Fibroblast of skin of right quadriceps (primary cell): ENCODE data around the gene APPL2.
"Not testable (repeated sequence)": the region's sequence is repeated elsewhere in the genome, so short reads cannot be mapped to it uniquely, and the experiment has no call there.

Experiments used
- DNase-seq: peaks from one replicate; pipeline ENCODE4 v3.0.0-alpha.2; 2013

APPL2 gene

GRCh38 chr12:105256431-105256830, 20.5 kb upstream of the APPL2 start:
- DNase-seq = peak; percentile 37

DNA sequence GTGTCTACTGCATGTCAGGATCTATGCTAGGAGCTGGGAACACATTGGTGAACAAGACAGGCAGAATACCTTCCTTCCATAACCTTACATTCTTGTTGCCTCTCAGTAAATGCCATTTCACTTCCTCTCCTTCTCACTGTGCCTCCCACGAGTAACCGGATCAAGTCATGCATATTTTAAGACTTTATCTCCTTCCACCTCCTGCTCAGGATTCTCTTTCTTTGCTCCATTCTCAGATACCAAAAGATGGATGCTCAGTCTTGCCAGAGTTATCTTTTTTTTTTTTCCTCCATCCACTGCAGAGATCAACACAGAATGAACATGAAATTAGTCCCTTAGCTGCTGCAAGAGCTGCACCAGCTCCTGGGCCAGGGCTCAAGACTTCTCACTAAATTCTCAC, 20.0 kb upstream of the APPL2 start:
- peak; percentile 29 for DNase-seq

- DNase-seq = peak; percentile 94
These were observed 18.0 kb upstream of the APPL2 start for GRCh38 chr12:105253866-105254513.

DNA sequence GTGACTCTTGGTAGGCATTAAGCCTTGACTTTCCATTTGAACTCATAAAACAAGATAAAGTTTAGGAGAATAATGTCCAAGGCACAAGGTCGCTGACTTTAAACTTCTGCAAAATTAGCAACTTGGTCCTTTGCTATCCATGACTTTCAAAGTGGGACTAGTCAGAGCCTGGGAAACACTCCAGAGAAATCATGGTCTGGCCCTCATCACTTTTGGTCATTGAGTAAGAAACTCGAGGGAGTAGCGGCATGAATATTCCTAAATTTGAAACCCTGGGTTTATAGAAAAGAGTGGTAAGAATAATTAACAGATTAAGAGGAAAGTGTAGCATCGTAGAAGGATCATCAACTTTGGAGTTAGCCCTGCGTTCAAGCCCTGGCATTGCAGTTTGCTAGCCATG, 16.9 kb upstream of the APPL2 start:
- DNase-seq = no peak

- DNase-seq = not testable (repeated sequence)
These were observed 9.9 kb upstream of the APPL2 start for GRCh38 chr12:105245776-105246427.

- DNase-seq = peak; percentile 34
These were observed 9.3 kb upstream of the APPL2 start for GRCh38 chr12:105245291-105245690.

GRCh38 chr12:105240228-105240627, 4.3 kb upstream of the APPL2 start:
- DNase-seq = no peak

GRCh38 chr12:105239304-105239703, 3.3 kb upstream of the APPL2 start:
- no peak for DNase-seq

DNA sequence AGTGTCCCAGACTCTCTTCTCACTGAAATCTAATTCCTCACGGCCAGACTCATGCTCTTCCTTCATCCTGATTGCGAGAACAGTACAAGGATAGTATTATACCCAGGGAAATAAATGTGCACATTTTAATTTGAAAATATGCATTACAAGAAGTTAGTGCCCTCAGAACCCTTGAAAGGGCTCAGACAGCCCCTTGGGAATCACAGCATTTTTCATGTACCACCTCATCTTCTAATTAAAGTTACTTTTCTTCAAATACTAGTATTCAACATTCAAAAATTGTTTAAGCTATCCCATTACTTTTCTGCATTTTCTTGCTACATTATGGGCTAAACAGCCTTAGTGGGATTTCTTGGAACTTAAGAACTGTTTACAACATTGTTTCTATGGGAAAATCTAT, 1.7 kb upstream of the APPL2 start:
- DNase-seq = peak; percentile 22

GRCh38 chr12:105235281-105235731, 668 bp downstream of the APPL2 start:
- DNase-seq = no peak

DNA sequence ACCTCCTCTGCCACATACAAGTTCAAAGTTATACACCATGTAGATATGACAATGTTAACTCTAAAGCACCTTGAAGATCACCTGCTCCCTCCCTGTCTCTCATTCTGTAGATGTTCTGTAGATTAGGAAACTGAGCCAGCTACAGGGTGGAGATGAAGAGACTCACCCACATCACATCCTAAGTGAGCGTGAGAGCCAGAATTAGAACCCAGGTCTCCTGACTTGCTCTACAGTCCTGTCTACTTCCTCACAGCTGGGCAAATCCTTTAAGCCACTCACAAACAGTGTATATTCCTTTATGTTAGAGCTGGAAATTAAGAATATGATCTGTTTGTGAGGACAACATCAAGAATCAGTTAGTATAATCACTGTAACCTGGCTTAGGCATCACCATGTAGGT, 1.8 kb downstream of the APPL2 start:
- DNase-seq = no peak

GRCh38 chr12:105233041-105233905, 2.7 kb downstream of the APPL2 start:
- no peak for DNase-seq

- no peak for DNase-seq
These were observed 4.6 kb downstream of the APPL2 start for GRCh38 chr12:105231396-105231795.

- no peak for DNase-seq
These were observed 6.6 kb downstream of the APPL2 start for GRCh38 chr12:105229371-105229770.

- no peak for DNase-seq
These were observed 7.0 kb downstream of the APPL2 start for GRCh38 chr12:105228966-105229365.

GRCh38 chr12:105228494-105228893, 7.5 kb downstream of the APPL2 start:
- DNase-seq = peak; percentile 81

DNA sequence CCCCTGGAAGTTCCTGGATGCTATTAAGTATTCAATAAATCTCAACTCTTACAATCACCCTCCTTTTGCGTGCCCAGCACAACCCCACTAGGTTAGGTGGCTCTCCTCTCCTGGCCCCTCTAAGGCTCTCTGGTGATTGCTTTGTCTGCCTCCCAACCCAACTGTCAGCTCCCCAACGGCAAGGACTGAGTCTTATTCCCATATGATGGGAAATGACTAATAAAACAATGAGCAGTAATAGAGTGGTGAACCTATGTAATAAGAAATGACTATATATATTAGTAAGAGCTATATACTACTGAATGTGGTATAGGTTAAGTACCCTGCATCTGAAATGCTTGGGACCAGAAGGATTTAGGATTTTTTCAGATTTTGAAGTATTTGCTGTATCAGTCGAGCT, 8.1 kb downstream of the APPL2 start:
- DNase-seq = peak; percentile 60

DNA sequence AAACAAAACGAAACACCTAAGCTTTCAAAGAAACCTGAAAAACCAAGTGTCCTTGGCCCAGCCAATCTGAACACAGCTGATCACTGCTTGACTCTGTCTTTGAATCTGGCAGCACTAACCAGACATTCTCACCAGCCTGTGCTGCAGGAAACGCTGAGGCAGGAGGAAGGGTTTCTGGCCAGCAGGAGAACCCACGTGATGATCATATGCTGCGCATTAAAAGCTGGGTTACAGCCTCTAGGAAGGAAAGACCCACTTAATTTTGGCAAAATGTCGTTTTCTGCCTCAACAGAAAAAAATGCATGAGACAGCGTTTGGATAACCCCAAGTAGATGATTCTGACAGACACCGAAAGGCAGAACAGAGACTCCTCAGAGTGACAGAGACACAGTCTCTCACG, 9.8 kb downstream of the APPL2 start:
- DNase-seq = peak; percentile 97

GRCh38 chr12:105225505-105226015, 10.4 kb downstream of the APPL2 start:
- no peak for DNase-seq

DNA sequence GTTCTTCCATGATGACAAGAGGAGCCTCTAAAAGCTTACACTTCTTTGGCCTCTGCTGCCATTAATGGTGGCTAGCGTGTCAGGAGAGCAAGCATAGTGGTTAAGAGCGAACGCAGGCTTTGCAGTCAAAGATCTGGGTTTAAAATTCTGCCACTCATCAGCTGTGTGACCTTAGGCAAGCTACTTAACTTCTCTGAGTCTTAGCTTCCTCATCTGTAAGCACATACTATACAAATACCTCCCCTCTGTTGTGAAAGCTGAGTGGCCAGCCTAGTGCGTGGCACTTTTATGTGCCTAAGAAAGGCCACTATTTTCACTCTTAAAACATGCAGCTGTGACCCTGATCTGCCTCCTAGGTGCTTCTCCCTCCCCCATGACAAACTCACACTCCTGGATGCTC, 11.6 kb downstream of the APPL2 start:
- no peak for DNase-seq

DNA sequence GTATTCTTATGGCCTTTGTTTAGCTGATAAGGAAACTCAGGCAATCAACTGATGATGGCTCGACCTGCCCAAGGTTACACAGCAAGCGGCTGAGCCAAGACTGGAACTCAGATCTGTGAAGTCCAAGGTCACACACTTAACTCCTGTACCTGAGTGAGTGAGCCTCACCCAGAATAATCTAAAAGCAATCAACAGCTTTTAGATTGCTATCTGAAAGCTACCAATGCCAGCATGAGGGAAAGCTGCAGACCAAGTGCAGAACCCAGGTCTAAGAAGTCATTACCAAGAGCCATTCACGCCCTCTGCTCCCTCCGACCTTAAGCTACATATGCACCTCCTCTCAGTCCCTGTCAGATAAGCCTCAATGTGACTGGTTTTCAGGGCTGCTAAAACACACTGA, 12.1 kb downstream of the APPL2 start:
- DNase-seq = no peak

GRCh38 chr12:105223352-105223845, 12.6 kb downstream of the APPL2 start:
- DNase-seq = no peak

GRCh38 chr12:105222726-105223351, 13.1 kb downstream of the APPL2 start:
- no peak for DNase-seq
